NCI-H446 (cell line): ENCODE data around the gene PCBP3.
"Not testable (repeated sequence)": the region's sequence is repeated elsewhere in the genome, so short reads cannot be mapped to it uniquely, and the experiment has no call there.

Source experiments
- DNase-seq, 2 experiments: peaks; one replicate each; lab custom pipeline; 2025; lab: John Stamatoyannopoulos, UW

Gene PCBP3

DNA sequence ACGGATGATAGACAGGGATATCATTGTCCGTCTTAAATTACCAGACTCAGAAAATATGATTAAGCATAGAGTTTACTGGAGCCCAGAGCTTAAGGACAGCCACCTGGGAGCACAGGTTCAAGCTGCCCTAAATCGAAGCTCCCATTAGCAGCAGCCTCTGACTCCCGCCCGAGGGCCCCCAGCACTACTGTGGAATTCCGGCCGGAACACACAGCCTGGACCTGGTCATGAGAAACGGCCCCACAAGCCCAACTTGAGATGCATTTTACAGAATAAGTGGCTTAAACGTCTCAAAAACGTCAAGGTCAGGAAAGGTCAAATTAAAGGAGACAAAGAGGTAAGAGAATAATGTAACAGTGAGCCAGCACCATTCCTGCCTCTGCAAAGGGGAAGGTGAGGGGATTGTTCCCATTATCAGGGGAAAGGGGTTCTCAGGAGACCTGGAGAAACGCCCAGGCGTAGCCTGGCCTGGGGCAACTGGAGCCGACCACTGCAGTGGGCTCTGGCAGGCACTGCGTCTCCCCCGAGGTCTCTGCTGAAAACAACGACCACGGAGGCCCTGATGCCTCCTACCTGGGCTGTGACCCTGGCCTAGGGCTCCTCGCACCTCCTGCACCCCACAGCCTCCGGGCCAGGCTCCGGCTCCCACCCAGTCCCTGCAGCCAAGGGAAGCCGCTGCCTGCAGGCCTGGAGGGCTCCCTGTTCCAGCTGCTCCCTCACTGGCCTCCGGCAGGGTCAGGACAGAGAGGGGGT, 326.6 kb downstream of the PCBP3 start:
- DNase-seq: no peak

DNA sequence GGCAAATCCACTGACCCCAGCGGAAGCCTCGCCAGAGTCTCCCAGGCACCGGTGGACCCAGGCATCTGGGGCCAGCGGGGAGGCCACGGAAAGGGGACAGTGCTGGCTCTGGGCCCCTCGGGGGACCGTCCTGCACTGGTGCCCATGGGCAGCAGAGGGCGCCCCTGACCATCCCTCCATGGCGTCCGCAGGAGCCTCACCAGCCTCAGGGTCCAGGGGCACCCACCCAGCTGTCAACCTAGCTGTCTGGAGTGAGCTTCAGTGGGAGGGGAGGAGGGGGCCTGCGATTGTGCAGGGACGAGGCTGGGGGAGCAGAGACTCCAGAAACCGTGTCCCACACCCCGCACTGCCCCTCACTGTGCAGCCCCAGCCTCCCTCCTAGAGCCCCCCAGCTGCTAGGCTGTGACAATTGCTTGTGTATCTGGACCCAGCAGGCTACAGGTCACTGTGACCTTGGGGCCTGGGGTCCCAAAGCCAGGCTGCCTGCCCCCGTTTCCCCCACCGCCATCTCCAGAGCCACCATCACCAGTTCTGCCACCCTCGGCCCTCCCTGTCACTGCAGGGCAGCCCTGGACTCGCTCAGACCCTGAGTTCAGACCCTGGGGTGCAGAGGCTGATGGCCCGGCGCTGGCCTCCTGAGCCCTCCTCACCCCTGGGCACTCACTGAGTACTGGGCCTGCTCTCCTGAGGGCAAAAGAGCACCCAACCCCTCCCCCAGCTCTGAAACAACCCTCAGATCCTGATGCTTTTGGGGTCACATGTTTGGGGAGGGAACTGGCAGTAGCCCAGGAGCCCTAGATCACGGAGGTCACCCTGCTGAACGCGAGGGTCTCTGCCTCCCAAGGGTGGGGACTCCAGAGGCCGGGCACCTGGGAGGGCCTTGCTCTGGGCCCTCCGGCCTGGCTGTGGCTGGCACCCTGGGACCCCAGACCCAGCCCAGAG, 327.4 kb downstream of the PCBP3 start:
- DNase-seq: peak in 1 of 2 experiments; percentile 59

DNA sequence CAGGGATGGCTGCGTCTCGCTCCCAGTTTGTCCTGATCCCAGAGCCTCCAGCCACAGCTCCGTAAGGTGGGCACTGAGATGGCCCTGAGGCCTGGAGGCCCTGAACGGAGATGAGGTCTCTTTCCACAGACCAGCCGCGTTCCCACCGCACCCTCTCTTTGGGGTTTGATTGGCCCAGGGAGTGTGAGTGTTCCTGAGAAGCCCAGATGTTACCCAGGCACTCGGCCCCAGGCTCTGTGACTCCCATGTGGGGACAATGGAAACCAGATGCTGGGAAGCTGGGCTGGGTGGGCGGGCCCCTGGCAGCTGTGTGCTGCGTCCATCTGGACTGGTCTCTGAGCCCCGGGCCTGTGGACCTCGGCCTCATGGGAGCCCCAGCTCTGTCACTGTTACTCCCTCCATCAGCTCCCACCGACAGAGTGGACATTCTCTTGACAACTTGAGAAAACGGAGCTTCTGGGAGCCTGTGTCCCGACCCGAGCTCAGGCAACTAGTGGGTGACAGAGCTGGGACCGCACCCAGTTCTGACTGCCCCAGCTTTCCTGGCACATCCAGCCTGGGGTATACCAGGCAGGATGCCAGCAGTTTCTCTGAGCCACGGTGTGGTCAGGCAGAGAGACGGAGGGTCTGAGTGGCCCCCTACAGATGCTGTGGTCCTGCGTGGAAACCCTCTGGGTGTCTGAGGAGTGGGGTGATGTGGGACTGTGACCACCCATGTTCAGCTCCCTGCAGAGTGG, 328.3 kb downstream of the PCBP3 start:
- DNase-seq: no peak

DNA sequence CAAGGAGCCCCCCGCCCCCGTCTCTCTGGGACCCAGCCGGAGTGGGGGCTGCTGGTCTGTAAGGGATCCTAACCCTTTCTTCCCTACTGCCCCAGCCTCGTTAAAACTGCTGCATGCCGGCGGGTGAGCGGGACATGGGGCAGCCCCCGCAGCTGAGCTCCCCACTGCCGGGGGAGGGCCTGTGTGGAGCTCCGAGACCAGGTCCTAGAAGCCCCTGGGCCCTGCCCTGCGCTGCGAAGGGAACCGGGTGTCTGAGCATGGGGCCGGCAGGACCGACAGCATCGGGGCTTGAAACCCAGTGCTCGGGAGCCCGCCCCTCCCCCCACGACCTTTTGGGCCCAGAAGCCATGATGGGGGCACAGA, 328.8 kb downstream of the PCBP3 start:
- DNase-seq: no peak

DNA sequence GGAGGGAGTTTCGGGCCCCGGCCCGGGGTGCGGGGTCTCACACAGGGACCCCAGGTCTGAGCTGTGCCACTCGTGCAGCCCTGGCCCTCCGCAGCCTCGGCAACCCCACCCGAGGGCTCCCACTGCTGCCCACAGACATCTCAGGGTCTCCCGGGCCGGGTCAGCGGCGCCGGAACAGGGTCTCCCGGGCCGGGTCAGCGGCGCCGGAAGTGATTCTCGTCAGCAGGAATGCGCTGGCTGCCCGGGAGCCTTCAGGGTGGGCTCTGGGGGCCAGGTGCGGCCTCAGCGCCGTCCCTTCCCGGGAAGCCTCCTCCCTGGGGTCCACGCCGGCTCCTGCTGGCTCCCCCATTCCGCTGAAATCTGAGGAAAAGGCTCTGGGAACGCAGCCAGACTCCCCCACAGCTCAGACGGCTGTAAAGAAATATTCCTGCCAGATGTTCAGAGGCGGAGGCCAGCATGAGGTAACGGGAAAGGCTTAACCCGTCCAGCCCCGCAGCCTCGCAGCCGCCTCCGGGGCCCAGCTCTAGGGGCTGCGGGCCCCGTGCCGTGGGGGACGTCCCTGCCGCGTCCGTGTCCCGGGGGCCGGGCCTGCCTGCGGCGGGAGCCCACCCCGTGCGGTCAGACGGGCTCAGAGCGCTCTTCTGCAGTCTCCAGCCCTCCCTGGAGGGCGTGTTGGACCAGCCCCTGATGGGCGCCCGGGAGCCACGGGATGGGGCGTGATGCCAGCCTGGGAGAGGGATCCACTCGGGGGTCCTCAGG, 329.4 kb downstream of the PCBP3 start:
- DNase-seq: peak in 1 of 2 experiments; percentile 42

DNA sequence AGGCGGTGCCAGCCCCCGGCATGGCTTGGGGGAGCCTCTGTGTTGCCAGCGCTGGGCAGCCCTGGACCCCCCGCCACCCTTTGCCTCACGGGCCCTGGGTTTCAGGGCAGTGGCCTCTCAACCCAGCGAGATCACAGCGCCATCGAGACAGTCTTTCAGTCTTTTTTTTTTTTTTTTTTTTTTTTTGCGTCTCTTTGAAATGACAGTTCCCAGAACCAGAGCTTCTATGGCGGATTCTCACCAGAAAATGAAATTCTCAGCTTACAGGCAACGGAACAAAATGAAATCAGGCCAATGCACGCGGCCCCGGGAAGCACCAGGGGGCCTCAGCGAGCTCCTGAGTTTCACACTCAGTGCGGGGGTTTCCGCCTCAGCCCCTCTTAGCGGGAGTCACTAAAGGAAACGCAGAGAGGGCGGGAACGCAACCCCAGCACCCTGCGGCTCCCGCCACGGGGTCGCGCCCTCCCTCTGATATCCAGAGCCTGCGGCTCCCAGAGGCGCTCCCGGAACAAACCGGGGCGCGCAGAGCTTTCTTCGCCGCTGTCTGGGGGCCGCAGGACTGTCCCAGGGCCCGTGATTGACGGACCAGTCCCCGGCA, 330.0 kb downstream of the PCBP3 start:
- no peak for DNase-seq

DNA sequence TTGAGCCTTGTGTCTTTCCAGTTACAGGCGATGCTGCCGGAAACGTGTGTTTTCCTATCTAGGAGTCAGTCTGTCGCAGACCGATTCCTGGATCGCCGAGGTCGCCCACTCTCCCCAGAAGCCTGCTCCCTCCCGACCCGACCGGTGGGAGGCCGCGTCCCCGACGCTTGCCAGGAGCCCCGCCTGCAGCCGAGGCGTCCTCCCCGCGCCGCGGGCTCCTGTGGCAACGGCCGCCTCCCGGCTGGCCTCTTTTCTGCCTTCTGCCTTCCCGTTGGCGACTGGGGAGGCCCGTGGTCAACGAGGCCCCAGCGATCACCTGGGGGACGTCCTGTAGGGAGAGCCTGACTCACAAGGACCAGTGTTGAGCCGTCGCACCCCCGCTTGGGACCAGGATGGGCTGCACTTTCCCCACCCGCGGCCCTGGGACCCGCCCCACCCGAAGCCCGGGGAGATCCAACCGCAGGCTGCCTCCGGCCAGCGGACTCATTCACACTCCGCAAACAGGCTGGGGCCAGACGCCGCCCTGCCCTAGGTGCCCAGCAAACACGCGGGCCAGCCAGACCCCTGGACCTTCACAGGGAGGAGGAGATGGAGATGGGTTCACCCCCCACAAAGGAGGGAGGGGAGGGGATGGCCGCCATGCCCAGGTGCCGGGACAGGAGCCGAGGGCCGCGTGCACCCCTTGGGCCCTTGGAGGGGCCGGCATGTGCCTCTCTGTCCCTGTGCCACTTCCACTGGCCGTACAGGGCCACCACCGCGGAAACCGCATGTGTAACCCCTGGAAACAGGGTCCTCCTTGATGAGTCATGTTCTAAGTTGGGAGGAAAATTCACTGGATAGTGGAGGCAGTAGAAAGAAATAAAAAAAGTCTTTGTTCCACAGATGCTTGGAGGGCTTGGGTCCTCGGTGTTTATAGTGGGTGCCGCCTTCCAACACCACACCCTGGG, 330.8 kb downstream of the PCBP3 start:
- DNase-seq: no peak

DNA sequence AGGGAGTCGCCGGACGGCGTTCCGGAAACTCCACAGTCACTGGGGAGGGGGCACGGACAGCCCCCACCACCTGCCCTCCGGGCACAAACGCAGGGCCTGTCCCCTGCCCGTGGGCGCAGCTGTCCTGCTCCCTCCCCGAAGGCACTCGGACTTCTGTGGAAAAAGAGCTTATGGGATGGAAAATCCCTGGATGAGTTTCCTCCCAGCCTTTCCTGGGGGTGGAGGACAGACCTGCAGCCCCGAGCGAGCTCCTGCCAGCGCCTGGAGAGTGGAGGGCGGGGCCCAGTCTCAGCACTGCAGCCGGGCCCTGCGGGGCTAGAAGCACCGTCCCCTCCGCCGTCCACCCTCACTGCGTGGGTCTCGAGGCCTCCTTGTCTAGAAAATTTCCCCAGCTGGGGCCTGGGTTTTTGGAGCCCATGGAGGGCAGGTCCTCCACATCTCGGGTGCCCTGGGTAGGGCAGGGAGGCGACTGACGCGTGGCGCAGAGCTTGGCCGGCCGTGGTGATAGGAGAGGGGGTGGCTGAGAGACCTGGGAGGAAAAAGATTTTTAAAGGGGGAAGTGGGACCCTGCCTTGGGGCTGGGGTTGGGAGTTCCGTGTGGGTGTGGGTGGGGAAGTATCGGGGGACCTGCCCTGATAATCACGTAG, 331.6 kb downstream of the PCBP3 start:
- DNase-seq: no peak

DNA sequence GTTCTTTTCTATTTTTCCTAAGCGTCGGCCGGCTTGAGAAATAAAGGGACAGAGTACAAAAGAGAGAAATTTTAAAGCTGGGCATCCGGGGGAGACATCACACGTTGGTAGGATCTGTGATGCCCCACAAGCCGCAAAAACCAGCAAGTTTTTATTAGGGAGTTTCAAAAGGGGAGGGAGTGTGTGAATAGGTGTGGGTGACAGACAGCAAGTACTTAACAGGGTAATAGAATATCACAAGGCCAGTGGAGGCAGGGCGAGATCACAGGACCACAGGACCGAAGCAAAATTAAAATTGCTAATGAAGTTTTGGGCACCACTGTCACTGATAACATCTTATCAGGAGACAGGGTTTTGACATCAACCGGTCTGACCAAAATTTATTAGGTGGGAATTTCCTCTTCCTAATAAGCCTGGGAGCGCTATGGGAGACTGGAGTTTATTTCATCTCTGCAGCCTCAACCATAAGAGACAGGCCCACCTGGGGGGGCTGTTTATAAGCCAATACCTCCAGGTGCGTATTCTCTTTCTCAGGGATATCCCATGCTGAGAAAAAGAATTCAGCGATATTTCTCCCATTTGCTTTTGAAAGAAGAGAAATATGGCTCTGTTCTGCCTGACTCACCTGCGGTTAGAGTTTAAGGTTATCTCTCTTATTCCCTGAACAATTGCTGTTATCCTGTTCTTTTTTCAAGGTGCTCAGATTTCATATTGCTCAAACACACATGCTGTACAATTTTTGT, 332.3 kb downstream of the PCBP3 start:
- DNase-seq: not testable (repeated sequence)

DNA sequence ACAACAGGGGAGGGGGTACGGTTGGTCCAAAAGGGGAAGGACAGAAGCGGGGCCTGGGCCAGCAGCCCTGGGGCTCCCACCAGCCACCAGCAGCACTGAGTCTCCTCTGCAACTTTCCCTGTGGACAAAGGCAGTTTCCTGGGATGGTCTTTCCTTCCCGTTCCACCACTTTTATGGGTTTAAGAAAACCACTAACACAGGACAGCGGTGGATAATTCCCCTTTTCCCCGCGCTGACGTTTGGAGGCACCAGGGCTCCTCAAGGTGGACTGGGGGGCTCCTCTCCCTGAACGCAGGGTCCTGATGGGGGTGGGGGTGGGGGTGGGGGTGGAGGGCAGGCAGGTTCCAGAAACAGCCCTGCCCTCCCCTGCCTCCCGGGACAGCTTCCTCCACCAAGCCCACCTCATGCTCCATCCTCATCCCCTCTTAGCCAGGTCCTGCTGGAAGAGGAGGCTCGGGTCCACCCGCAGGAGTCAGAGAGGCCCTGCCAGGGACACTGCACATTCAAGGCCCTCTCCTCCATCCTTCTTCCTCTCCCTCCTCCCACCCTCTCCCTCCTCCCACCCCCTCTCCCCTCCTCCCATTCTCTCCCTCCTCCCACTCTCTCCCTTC, 333.3 kb downstream of the PCBP3 start:
- no peak for DNase-seq

DNA sequence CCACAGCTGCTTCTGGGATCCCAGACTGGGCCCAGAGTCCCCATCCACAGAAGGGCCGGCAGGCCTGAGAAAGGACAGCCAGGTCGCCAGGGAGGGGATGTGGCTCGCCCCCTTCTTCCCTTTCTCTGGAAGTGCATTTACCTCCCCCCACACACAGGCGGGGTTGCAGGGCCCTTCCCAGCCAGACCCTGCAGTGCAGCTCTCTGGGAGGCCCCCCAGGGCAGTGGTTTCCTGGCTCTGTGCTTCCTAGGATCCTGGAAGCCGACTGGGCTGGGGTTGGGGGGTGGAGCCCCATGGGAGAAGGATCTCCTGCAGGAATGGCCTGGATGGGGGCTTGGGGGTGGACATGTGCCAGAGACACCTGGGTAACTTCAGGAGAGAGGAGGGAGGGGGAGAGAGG, 333.9 kb downstream of the PCBP3 start:
- DNase-seq: no peak

DNA sequence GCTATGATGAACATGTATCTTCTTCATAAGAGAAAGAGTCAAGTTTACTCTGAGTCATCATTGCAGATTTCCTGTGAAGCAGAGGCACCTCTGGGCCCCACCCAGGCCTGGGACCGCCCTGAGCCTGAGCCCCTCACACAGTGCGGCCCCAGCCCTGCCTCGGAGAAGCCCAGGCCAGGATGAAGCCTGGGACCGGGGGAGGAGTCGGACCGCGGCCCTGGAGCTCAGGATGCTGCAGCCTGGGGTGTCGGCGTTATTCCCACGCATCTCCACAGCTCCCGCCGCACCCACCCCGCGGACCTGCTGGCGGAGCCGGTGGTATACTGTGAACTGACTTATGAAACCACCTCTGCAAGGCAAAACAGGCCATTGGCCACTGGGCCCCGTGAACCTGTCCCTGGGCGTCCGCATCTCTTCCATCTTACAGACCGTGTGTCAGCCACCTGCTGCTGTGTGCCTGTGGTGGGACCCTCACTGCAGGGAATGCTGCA, 335.7 kb downstream of the PCBP3 start:
- no peak for DNase-seq

DNA sequence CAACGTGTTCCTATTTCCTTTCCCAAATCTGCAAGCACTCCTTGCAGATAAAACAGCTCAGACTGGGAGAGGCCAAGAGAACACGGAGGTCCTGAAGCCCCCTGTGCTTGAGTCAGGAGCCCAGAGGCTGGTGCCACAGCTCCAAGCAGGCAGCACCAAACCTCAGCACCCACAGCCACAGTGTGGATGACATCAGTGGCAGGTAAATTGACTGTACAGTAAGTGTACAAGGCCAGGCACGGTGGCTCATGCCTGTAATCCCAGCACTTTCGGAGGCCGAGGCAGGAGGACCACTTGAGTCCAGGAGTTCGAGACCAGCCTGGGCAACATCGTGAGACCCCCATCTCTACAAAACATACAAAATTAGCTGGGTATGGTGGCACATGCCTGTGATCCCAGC, 336.1 kb downstream of the PCBP3 start:
- no peak for DNase-seq

DNA sequence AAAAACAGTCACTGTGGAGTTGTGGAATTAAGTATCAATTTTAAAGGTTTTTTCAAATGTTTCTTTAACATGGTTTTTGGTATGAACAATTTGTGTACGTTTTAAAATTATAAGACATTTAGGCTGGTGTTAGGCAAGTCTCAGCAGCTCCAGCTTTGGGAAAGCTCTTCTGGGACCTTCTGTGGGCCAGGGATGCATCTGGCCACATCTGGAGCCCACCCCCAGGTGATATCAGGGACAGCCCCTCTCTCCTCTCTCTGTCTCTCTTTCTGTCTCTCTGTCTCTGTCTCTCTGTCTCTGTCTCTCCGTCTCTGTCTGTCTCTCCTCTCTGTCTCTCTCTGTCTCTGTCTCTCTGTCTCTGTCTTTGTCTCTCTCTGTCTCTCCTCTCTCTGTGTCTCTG, 336.7 kb downstream of the PCBP3 start:
- DNase-seq: no peak

DNA sequence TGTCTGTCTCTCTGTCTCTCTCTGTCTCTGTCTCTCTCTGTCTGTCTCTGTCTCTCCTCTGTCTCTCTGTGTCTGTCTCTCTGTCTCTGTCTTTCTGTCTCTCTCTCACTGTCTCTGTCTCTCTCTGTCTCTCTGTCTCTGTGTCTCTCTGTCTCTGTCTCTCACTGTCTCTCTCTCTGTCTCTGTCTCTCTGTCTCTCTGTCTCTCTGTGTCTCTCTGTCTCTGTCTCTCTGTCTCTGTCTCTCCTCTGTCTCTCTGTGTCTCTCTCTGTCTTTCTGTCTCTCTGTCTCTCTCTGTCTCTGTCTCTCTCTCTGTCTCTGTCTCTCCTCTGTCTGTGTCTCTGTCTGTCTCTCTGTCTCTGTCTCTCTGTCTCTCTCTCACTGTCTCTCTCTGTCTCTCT, 337.2 kb downstream of the PCBP3 start:
- DNase-seq: no peak

DNA sequence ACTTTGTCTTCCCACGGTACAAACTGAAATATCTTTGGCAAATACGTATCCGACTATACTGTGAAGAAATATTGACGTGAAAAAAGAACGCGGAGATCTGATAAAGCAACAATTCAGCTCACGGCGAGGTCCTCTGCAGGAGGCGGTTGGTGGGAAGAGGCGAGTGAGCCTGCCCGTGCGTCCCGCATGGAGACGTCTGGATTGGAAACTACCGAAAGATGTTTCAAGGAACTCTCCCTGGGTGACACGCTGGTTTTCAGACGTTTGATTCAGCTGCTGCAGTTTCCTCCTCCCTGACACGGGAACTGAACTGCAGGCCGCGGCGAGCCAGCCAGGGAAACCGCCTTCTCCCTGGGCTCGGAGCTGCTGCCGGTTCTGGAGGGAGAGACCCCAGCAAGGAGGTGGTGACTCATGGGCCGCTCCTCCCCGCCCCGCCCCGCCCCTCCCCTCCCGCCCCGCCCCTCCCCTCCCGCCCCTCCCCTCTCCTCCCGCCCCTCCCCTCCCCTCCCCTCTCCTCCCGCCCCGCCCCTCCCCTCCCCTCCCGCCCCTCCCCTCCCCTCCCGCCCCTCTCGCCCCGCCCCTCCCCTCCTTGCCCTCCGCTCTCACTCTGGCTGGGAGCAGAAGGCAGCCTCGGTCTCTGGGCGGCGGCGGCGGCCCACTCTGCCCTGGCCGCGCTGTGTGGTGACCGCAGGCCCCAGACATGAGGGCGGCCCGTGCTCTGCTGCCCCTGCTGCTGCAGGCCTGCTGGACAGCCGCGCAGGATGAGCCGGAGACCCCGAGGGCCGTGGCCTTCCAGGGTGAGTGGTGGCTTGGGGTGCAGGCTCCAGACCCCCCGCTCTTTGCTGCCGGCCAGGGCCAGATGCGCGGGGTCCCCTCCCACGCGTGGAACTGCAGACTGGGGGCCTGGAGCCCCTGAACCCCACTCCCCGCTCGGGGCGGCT, 337.9 kb downstream of the PCBP3 start, which contains the start of gene COL6A1:
Gene COL6A1 (plus strand): TSS at position 620 of the 941 bp plus-strand sequence. CDS start 81 bp downstream, at position 701.
- peak; percentile 45 to 63 for DNase-seq
